ENCODE measurements around the gene FCAMR. TPM values are rescaled to one million over a fixed set of nuclear protein-coding genes. Genes with fewer than 3 reads are reported as not detected.

FCAMR gene
- total RNA-seq, 4 donors from 2014 or later = 0.39 TPM; not detected in 3

- no peaks in the 10 kb centered on the region for H3K9me3 ChIP-seq
- TF ChIP-seq CTCF (IDR thresholded peaks at IDR 0.05) = no peak
- no peak for TF ChIP-seq EP300 (IDR thresholded peaks at IDR 0.05)
- no peak for TF ChIP-seq POLR2AphosphoS5 (IDR thresholded peaks at IDR 0.05)
- TF ChIP-seq POLR2A (IDR thresholded peaks at IDR 0.05) = no peak
- no peaks in the 10 kb centered on the region for H3K36me3 ChIP-seq
- H3K27me3 ChIP-seq = no peaks in the 10 kb centered on the region
- H3K4me3 ChIP-seq = no peak overlapping the region
- 45 to 68% methylated on average over 3 to 7 of the region's 8 CpGs for WGBS, 2 donors (ENCODE audit: low coverage in 1 of 2)
- H3K4me1 ChIP-seq = no peaks in the 10 kb centered on the region
- no peak overlapping the region for H3K27ac ChIP-seq
- no peak for ATAC-seq
Observed at GRCh38 chr1:206967096-206967849, 3.0 kb downstream of the FCAMR start.

- Histone ChIP-seq H3K27ac (no peak overlapping the region), H3K27me3 (no peaks in the 10 kb centered on the region), H3K4me1 (no peaks in the 10 kb centered on the region), H3K36me3 (no peaks in the 10 kb centered on the region), H3K9me3 (no peaks in the 10 kb centered on the region), H3K4me3 (no peak overlapping the region)
- no peak for ATAC-seq
- TF ChIP-seq CTCF (IDR thresholded peaks at IDR 0.05) = no peak
- TF ChIP-seq POLR2A (IDR thresholded peaks at IDR 0.05) = no peak
- TF ChIP-seq POLR2AphosphoS5 (IDR thresholded peaks at IDR 0.05) = no peak
- TF ChIP-seq EP300 (IDR thresholded peaks at IDR 0.05) = no peak
- 76% methylated on average over 2 of the region's 2 CpGs; no CpG with 5 or more reads in 1 of the 2 donors for WGBS, 2 donors (ENCODE audit: low coverage in 1 of 2)
Observed at GRCh38 chr1:206965781-206966180, 4.5 kb downstream of the FCAMR start.

- ATAC-seq = no peak
Observed at GRCh38 chr1:206963740-206964139, 6.5 kb downstream of the FCAMR start.

DNA sequence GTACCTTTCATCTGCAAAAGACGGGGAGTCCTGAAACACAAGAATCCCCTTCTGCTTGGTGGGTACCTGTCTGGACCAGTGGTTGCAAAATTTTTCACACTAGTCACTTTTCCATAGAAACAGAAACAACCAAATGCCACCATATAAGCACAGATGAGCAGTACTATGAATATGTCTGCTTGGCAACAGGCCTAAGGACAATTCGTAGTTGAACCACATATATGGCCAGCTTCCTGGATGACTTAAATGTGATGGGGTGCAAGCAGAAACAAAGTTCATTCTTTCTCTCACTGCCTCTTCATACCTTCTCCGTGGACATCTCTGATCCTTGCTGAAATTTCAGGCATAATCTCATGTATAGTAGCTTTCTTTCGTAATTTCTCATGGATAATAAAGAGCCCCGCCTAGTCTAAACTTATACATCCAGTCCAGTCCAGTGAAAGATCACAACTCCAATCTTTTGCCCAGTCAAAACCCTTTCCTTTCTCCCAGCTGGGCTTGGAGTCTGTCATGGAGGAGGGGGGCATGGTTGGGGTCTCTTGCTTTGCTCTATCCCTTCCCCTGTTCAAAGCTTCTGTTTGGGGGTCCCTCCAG is 7.0 kb downstream of the FCAMR start:
- no peak for ATAC-seq
- TF ChIP-seq CTCF (IDR thresholded peaks at IDR 0.05) (no peak), POLR2AphosphoS5 (IDR thresholded peaks at IDR 0.05) (no peak), EP300 (IDR thresholded peaks at IDR 0.05) (no peak), POLR2A (IDR thresholded peaks at IDR 0.05) (no peak)
- Histone ChIP-seq H3K27me3 (no peaks in the 10 kb centered on the region), H3K27ac (no peak overlapping the region), H3K9me3 (no peaks in the 10 kb centered on the region), H3K4me1 (no peaks in the 10 kb centered on the region), H3K4me3 (no peak overlapping the region), H3K36me3 (no peaks in the 10 kb centered on the region)
- WGBS, 2 donors (ENCODE audit: low coverage in 1 of 2) = 66 to 67% methylated on average over 3 to 4 of the region's 5 CpGs

More at GRCh38 chr1:206963740-206964139, 6.5 kb downstream of the FCAMR start:
- no peak overlapping the region for H3K27ac ChIP-seq
- 71% methylated on average over 1 of the region's 1 CpG; no CpG with 5 or more reads in 1 of the 2 donors for WGBS, 2 donors (ENCODE audit: low coverage in 1 of 2)
- H3K4me1 ChIP-seq = no peaks in the 10 kb centered on the region
- no peak for TF ChIP-seq CTCF (IDR thresholded peaks at IDR 0.05)
- no peak for TF ChIP-seq EP300 (IDR thresholded peaks at IDR 0.05)
- TF ChIP-seq POLR2AphosphoS5 (IDR thresholded peaks at IDR 0.05) = no peak
- TF ChIP-seq POLR2A (IDR thresholded peaks at IDR 0.05) = no peak
- no peaks in the 10 kb centered on the region for H3K27me3 ChIP-seq
- H3K9me3 ChIP-seq = no peaks in the 10 kb centered on the region
- H3K36me3 ChIP-seq = no peaks in the 10 kb centered on the region
- no peak overlapping the region for H3K4me3 ChIP-seq

- H3K4me1 ChIP-seq = no peaks in the 10 kb centered on the region
- H3K36me3 ChIP-seq = no peaks in the 10 kb centered on the region
- H3K9me3 ChIP-seq = no peaks in the 10 kb centered on the region
- no peak overlapping the region for H3K27ac ChIP-seq
- no CpG with 5 or more reads among the region's 7 CpGs for WGBS, 2 donors (ENCODE audit: low coverage in 1 of 2)
- no peaks in the 10 kb centered on the region for H3K27me3 ChIP-seq
- TF ChIP-seq EP300 (IDR thresholded peaks at IDR 0.05) (no peak), POLR2AphosphoS5 (IDR thresholded peaks at IDR 0.05) (no peak), POLR2A (IDR thresholded peaks at IDR 0.05) (no peak), CTCF (IDR thresholded peaks at IDR 0.05) (no peak)
- no peak overlapping the region for H3K4me3 ChIP-seq
- no peak for ATAC-seq
Observed at GRCh38 chr1:206962272-206962671, 8.0 kb downstream of the FCAMR start.
